ENCODE data around the gene GPR137B. TPM values are rescaled to one million over a fixed set of nuclear protein-coding genes. Genes with fewer than 3 reads are reported as not detected.

Gene GPR137B
- total RNA-seq, 4 donors from 2014 or later, result 0.29 to 15.1 (median 11.2) TPM

- no peak overlapping the region for H3K27ac ChIP-seq
- no peak for DNase-seq
- H3K27me3 ChIP-seq, result no peaks in the 10 kb centered on the region
- no peaks in the 10 kb centered on the region for H3K4me1 ChIP-seq
- intact Hi-C loops (cut with DNase I; ENCODE audit: low total_unique reads), result no loop called here
- H3K36me3 ChIP-seq, result no peaks in the 10 kb centered on the region
- no peaks in the 10 kb centered on the region for H3K9me3 ChIP-seq
- no peak for TF ChIP-seq CTCF (IDR thresholded peaks at IDR 0.05)
- no peak for TF ChIP-seq POLR2A (IDR thresholded peaks at IDR 0.05)
- H3K4me3 ChIP-seq, result no peak overlapping the region
Observed at GRCh38 chr1:236099355-236099974, 42.9 kb upstream of the GPR137B start.

- H3K4me1 ChIP-seq, result no peaks in the 10 kb centered on the region
- intact Hi-C loops (cut with DNase I; ENCODE audit: low total_unique reads), result no loop called here
- H3K36me3 ChIP-seq, result no peaks in the 10 kb centered on the region
- no peak for DNase-seq
- TF ChIP-seq POLR2A (IDR thresholded peaks at IDR 0.05) (no peak), CTCF (IDR thresholded peaks at IDR 0.05) (no peak)
- H3K27ac ChIP-seq, result no peak overlapping the region
- H3K9me3 ChIP-seq, result no peaks in the 10 kb centered on the region
- no peaks in the 10 kb centered on the region for H3K27me3 ChIP-seq
- no peak overlapping the region for H3K4me3 ChIP-seq
Observed at GRCh38 chr1:236100799-236101198, 41.5 kb upstream of the GPR137B start.

- Histone ChIP-seq H3K9me3 (no peaks in the 10 kb centered on the region), H3K27me3 (no peaks in the 10 kb centered on the region), H3K4me1 (no peaks in the 10 kb centered on the region), H3K4me3 (no peak overlapping the region), H3K27ac (no peak overlapping the region), H3K36me3 (no peaks in the 10 kb centered on the region)
- intact Hi-C loops (cut with DNase I; ENCODE audit: low total_unique reads), result no loop called here
- TF ChIP-seq POLR2A (IDR thresholded peaks at IDR 0.05) (no peak), CTCF (IDR thresholded peaks at IDR 0.05) (no peak)
- DNase-seq, result no peak
Observed at GRCh38 chr1:236101233-236102200, 40.8 kb upstream of the GPR137B start.

- DNase-seq, result no peak
- intact Hi-C loops (cut with DNase I; ENCODE audit: low total_unique reads), result no loop called here
- no peaks in the 10 kb centered on the region for H3K36me3 ChIP-seq
- H3K9me3 ChIP-seq, result no peaks in the 10 kb centered on the region
- H3K27ac ChIP-seq, result no peak overlapping the region
- TF ChIP-seq CTCF (IDR thresholded peaks at IDR 0.05) (no peak), POLR2A (IDR thresholded peaks at IDR 0.05) (no peak)
- H3K4me1 ChIP-seq, result no peaks in the 10 kb centered on the region
- no peak overlapping the region for H3K4me3 ChIP-seq
- H3K27me3 ChIP-seq, result no peaks in the 10 kb centered on the region
Observed at GRCh38 chr1:236102611-236103010, 39.7 kb upstream of the GPR137B start.

- no peak overlapping the region for H3K27ac ChIP-seq
- H3K4me3 ChIP-seq, result no peak overlapping the region
- H3K27me3 ChIP-seq, result no peaks in the 10 kb centered on the region
- TF ChIP-seq POLR2A (IDR thresholded peaks at IDR 0.05) (no peak), CTCF (IDR thresholded peaks at IDR 0.05) (no peak)
- no peaks in the 10 kb centered on the region for H3K4me1 ChIP-seq
- no peaks in the 10 kb centered on the region for H3K36me3 ChIP-seq
- intact Hi-C loops (cut with DNase I; ENCODE audit: low total_unique reads), result no loop called here
- DNase-seq, result no peak
- H3K9me3 ChIP-seq, result no peaks in the 10 kb centered on the region
Observed at GRCh38 chr1:236103059-236103458, 39.3 kb upstream of the GPR137B start.
